ENCODE measurements around the gene LPP. TPM values are rescaled to one million over a fixed set of nuclear protein-coding genes. Genes with fewer than 3 reads are reported as not detected.

The LPP gene
- total and polyA plus RNA-seq, 2 of the 13 experiments (the other 11 are each of a cell fraction or from before 2014, with no cell fraction given), result 19.2 to 29.9 TPM

DNA sequence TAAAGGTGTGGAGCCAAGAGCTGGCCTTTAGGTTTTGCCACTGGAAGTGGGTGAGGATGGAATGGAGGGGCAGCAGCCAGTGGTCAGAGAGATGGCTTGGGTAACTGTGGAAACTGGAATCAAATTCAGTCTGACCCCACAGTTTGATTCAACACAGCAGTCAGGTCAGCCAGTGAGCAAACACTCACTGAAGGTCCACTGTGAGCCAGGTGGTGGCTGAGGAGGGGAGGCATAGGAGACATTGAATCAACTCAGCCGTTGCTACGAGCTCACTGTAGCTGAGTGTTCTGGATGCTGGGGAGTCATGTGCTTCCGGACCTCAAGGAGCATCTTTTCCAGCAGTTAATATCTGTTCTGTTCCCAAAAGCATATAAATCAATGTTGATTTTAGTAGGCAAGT lies 37.5 kb downstream of the LPP start:
- no TSS peak for BruUV-seq (replicated peaks)
- no peak for DNase-seq (ENCODE audit: low spot score)
- in situ Hi-C loops (cut with HindIII; ENCODE audit: extremely low pct_ligation_motif_present, low pct_unique_long_range_greater_than_20kb), result no loop called here
- Histone ChIP-seq H3K4me1 (ENCODE audit: insufficient read depth, low read length) (peaks cover 38% of the 10 kb centered on the region), H3K79me2 (ENCODE audit: insufficient read depth, low read length) (peaks cover 86% of the 10 kb centered on the region), H2AFZ (ENCODE audit: low read length) (no peak overlapping the region), H3K27me3 (ENCODE audit: control insufficient read depth in 1 of 2, insufficient read depth in 2 of 2, low read length in 2 of 2) (no peaks in the 10 kb centered on the region), H3K36me3 (replicated peaks in 1 of 2; ENCODE audit: control insufficient read depth in 1 of 2, insufficient read depth in 2 of 2, low read length in 2 of 2) (peaks cover 11 to 12% of the 10 kb centered on the region in 2 experiments), H3K4me3 (replicated peaks in 1 of 3; ENCODE audit: insufficient read depth in 1 of 3, low read depth in 2 of 3, low read length in 3 of 3) (no peak overlapping the region), H3K9me3 (ENCODE audit: low read length) (no peaks in the 10 kb centered on the region), H3K9ac (ENCODE audit: insufficient read depth, low read depth, low read length) (no peak overlapping the region), H3K27ac (ENCODE audit: extremely low read length, insufficient read depth, low read length) (no peak overlapping the region), H4K20me1 (ENCODE audit: insufficient read depth, low read length) (no peaks in the 10 kb centered on the region), H3K4me2 (ENCODE audit: low read depth, low read length) (no peak overlapping the region)
- no peak for FAIRE-seq
- POLR2A ChIA-PET, result no interaction called here
- CTCF ChIA-PET (ENCODE audit: low intra/inter-chr PET ratio, low total read pairs), result no interaction called here
- no peak for ATAC-seq
- TF ChIP-seq TGIF2 (CRISPR knock-in tag; IDR thresholded peaks at IDR 0.05) (no peak), ZNF441 (CRISPR knock-in tag; IDR thresholded peaks at IDR 0.05; ENCODE audit: borderline replicate concordance) (no peak), KDM4B (CRISPR knock-in tag; IDR thresholded peaks at IDR 0.05) (no peak), MTA3 (CRISPR knock-in tag; IDR thresholded peaks at IDR 0.05) (no peak), NFYB (CRISPR knock-in tag; IDR thresholded peaks at IDR 0.05) (no peak), MYNN (CRISPR knock-in tag; IDR thresholded peaks at IDR 0.05; ENCODE audit: low read depth) (no peak), NCOA5 (CRISPR knock-in tag; IDR thresholded peaks at IDR 0.05) (no peak), ARNT2 (CRISPR knock-in tag; IDR thresholded peaks at IDR 0.05; ENCODE audit: low read depth) (no peak)
- TF ChIP-seq, protein P1, sequence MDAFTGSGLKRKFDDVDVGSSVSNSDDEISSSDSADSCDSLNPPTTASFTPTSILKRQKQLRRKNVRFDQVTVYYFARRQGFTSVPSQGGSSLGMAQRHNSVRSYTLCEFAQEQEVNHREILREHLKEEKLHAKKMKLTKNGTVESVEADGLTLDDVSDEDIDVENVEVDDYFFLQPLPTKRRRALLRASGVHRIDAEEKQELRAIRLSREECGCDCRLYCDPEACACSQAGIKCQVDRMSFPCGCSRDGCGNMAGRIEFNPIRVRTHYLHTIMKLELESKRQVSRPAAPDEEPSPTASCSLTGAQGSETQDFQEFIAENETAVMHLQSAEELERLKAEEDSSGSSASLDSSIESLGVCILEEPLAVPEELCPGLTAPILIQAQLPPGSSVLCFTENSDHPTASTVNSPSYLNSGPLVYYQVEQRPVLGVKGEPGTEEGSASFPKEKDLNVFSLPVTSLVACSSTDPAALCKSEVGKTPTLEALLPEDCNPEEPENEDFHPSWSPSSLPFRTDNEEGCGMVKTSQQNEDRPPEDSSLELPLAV (CRISPR knock-in tag; conservative IDR thresholded peaks at IDR 0.05; ENCODE audit: low read depth), result no peak
- TF ChIP-seq, protein P2, sequence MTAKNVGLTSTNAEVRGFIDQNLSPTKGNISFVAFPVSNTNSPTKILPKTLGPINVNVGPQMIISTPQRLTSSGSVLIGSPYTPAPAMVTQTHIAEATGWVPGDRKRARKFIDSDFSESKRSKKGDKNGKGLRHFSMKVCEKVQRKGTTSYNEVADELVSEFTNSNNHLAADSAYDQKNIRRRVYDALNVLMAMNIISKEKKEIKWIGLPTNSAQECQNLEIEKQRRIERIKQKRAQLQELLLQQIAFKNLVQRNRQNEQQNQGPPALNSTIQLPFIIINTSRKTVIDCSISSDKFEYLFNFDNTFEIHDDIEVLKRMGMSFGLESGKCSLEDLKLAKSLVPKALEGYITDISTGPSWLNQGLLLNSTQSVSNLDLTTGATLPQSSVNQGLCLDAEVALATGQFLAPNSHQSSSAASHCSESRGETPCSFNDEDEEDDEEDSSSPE (CRISPR knock-in tag; IDR thresholded peaks at IDR 0.05), result no peak
- TF ChIP-seq, protein P3, sequence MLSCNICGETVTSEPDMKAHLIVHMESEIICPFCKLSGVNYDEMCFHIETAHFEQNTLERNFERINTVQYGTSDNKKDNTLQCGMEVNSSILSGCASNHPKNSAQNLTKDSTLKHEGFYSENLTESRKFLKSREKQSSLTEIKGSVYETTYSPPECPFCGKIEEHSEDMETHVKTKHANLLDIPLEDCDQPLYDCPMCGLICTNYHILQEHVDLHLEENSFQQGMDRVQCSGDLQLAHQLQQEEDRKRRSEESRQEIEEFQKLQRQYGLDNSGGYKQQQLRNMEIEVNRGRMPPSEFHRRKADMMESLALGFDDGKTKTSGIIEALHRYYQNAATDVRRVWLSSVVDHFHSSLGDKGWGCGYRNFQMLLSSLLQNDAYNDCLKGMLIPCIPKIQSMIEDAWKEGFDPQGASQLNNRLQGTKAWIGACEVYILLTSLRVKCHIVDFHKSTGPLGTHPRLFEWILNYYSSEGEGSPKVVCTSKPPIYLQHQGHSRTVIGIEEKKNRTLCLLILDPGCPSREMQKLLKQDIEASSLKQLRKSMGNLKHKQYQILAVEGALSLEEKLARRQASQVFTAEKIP (CRISPR knock-in tag; IDR thresholded peaks at IDR 0.05; ENCODE audit: borderline replicate concordance), result no peak
- TF ChIP-seq, protein P4, sequence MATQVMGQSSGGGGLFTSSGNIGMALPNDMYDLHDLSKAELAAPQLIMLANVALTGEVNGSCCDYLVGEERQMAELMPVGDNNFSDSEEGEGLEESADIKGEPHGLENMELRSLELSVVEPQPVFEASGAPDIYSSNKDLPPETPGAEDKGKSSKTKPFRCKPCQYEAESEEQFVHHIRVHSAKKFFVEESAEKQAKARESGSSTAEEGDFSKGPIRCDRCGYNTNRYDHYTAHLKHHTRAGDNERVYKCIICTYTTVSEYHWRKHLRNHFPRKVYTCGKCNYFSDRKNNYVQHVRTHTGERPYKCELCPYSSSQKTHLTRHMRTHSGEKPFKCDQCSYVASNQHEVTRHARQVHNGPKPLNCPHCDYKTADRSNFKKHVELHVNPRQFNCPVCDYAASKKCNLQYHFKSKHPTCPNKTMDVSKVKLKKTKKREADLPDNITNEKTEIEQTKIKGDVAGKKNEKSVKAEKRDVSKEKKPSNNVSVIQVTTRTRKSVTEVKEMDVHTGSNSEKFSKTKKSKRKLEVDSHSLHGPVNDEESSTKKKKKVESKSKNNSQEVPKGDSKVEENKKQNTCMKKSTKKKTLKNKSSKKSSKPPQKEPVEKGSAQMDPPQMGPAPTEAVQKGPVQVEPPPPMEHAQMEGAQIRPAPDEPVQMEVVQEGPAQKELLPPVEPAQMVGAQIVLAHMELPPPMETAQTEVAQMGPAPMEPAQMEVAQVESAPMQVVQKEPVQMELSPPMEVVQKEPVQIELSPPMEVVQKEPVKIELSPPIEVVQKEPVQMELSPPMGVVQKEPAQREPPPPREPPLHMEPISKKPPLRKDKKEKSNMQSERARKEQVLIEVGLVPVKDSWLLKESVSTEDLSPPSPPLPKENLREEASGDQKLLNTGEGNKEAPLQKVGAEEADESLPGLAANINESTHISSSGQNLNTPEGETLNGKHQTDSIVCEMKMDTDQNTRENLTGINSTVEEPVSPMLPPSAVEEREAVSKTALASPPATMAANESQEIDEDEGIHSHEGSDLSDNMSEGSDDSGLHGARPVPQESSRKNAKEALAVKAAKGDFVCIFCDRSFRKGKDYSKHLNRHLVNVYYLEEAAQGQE (IDR thresholded peaks at IDR 0.05; ENCODE audit: borderline replicate concordance in 1 of 2, low read depth in 1 of 2, low read length in 2 of 2), result no peak
- 100% methylated on average over 3 of the region's 3 CpGs for WGBS (ENCODE audit: low lambda C conversion rate)
- intact Hi-C loops (cut with micrococcal nuclease; ENCODE audit: unreplicated experiment), result no loop called here
